H9 (cell line): ENCODE results near the gene FLNA. TPM values are rescaled to one million over a fixed set of nuclear protein-coding genes. Genes with fewer than 3 reads are reported as not detected.
"Not testable (repeated sequence)": the region's sequence is repeated elsewhere in the genome, so short reads cannot be mapped to it uniquely, and the experiment has no call there.

ENCODE experiments used
- DNase-seq: peaks from one replicate; pipeline ENCODE4 v3.0.0-alpha.2; 2017
- H2AFZ ChIP-seq: one replicate; pipeline ENCODE4 v1.6.1; 2013; ENCODE audit warnings: mild to moderate bottlenecking, low read length, control low read depth, moderate library complexity
- H2AK5ac ChIP-seq: 2 replicates; pipeline ENCODE4 v1.6.1; 2013; ENCODE audit warnings: low read length, control low read depth, mixed read lengths; ENCODE audit not compliant: insufficient read length
- H2BK120ac ChIP-seq: one replicate; pipeline ENCODE4 v1.6.1; 2013; ENCODE audit warnings: low read depth, mild to moderate bottlenecking, low read length, control low read depth, inconsistent platforms; ENCODE audit not compliant: poor library complexity, severe bottlenecking
- H2BK12ac ChIP-seq: 2 replicates; pipeline ENCODE4 v1.6.1; 2013; ENCODE audit warnings: low read length, control low read depth, mixed read lengths, low read depth; ENCODE audit not compliant: insufficient read length
- H2BK15ac ChIP-seq: 2 replicates; pipeline ENCODE4 v1.6.1; 2013; ENCODE audit warnings: low read depth, low read length, control low read depth
- H2BK20ac ChIP-seq: one replicate; pipeline ENCODE4 v1.6.1; 2013; ENCODE audit warnings: low read depth, mild to moderate bottlenecking, low read length, control low read depth, inconsistent platforms; ENCODE audit not compliant: poor library complexity, severe bottlenecking
- H2BK5ac ChIP-seq: 2 replicates; pipeline ENCODE4 v1.6.1; 2013; ENCODE audit warnings: low read length, control low read depth, mixed read lengths; ENCODE audit not compliant: insufficient read length
- H3K14ac ChIP-seq: 2 replicates; pipeline ENCODE4 v1.6.1; 2013; ENCODE audit warnings: low read length, control low read depth; ENCODE audit not compliant: insufficient read depth
- H3K18ac ChIP-seq: 2 replicates; pipeline ENCODE4 v1.6.1; 2013; ENCODE audit warnings: low read depth, mild to moderate bottlenecking, mixed read lengths, low read length, control low read depth; ENCODE audit not compliant: insufficient read length
- H3K23ac ChIP-seq: 2 replicates; pipeline ENCODE4 v1.6.1; 2013; ENCODE audit warnings: low read length, control low read depth, mixed read lengths, low read depth; ENCODE audit not compliant: insufficient read length
- H3K23me2 ChIP-seq: 2 replicates; pipeline ENCODE4 v1.6.1; 2013; ENCODE audit warnings: low read depth, mild to moderate bottlenecking, mixed read lengths, low read length, control low read depth; ENCODE audit not compliant: insufficient read length, poor library complexity, severe bottlenecking
- H3K27ac ChIP-seq: 2 replicates; pipeline ENCODE4 v1.5.1; 2013; ENCODE audit warnings: low read length, control low read depth, mixed read lengths, low read depth; ENCODE audit not compliant: insufficient read length
- H3K27me3 ChIP-seq: 2 replicates; pipeline ENCODE4 v1.6.1; 2013; ENCODE audit warnings: low read length, control low read depth, inconsistent platforms; ENCODE audit not compliant: insufficient read depth
- H3K4ac ChIP-seq: 2 replicates; pipeline ENCODE4 v1.6.1; 2013; ENCODE audit warnings: low read depth, mild to moderate bottlenecking, control low read depth, inconsistent platforms, low read length, moderate library complexity
- H3K4me1 ChIP-seq: 2 replicates; pipeline ENCODE4 v1.6.1; 2013; ENCODE audit warnings: low read length, control low read depth, inconsistent platforms; ENCODE audit not compliant: insufficient read depth
- H3K4me2 ChIP-seq: 2 replicates; pipeline ENCODE4 v1.6.1; 2013; ENCODE audit warnings: low read length, control low read depth, mixed read lengths; ENCODE audit not compliant: insufficient read length, insufficient read depth
- H3K56ac ChIP-seq: 2 replicates; pipeline ENCODE4 v1.6.1; 2013; ENCODE audit warnings: low read depth, mild to moderate bottlenecking, mixed read lengths, low read length, control low read depth; ENCODE audit not compliant: insufficient read length
- H3K79me1 ChIP-seq: 2 replicates; pipeline ENCODE4 v1.6.1; 2013; ENCODE audit warnings: low read depth, mild to moderate bottlenecking, moderate library complexity, low read length, control low read depth, inconsistent platforms; ENCODE audit not compliant: insufficient read depth, poor library complexity, severe bottlenecking
- H3K79me2 ChIP-seq: 2 replicates; pipeline ENCODE4 v1.6.1; 2013; ENCODE audit warnings: low read length, control low read depth, inconsistent platforms; ENCODE audit not compliant: insufficient read depth
- H3K9ac ChIP-seq: 2 replicates; pipeline ENCODE4 v1.6.1; 2013; ENCODE audit warnings: low read length, control low read depth, mixed read lengths; ENCODE audit not compliant: insufficient read length; ENCODE audit errors: extremely low read depth
- H3K9me3 ChIP-seq: one replicate; pipeline ENCODE4 v1.6.1; 2013; ENCODE audit warnings: low read depth, low read length, inconsistent platforms; ENCODE audit not compliant: control insufficient read depth
- H3T11ph ChIP-seq: one replicate; pipeline ENCODE4 v1.6.1; 2013; ENCODE audit warnings: mild to moderate bottlenecking, low read length, control low read depth, inconsistent platforms
- H4K20me1 ChIP-seq: one replicate; pipeline ENCODE4 v1.6.1; 2013; ENCODE audit not compliant: control insufficient read depth, insufficient read length, insufficient read depth
- H4K5ac ChIP-seq: 2 replicates; pipeline ENCODE4 v1.6.1; 2013; ENCODE audit warnings: low read depth, mild to moderate bottlenecking, mixed read lengths, low read length, control low read depth; ENCODE audit not compliant: insufficient read length
- H4K8ac ChIP-seq: replicated peaks from 2 replicates; pipeline ENCODE4 v1.6.1; 2013; ENCODE audit warnings: low read length, control low read depth, mixed read lengths, low read depth; ENCODE audit not compliant: insufficient read length
- H4K91ac ChIP-seq: 2 replicates; pipeline ENCODE4 v1.6.1; 2013; ENCODE audit warnings: low read depth, mild to moderate bottlenecking, moderate library complexity, mixed read lengths, low read length, control low read depth; ENCODE audit not compliant: insufficient read length
- H3K27ac Mint-ChIP-seq, 3 experiments: 2 replicates in 2 of 3; 3 replicates in 1 of 3; pipeline ENCODE4 v1.8.0; 2020 to 2021; ENCODE audit warnings: mixed read lengths in 3 of 3, mild to moderate bottlenecking in 1 of 3, moderate library complexity in 1 of 3
- H3K27me3 Mint-ChIP-seq: 2 replicates; pipeline ENCODE4 v1.8.0; 2021; ENCODE audit warnings: low read depth, mild to moderate bottlenecking, moderate library complexity, mixed read lengths
- H3K36me3 Mint-ChIP-seq, 3 experiments: 2 replicates in 2 of 3; 3 replicates in 1 of 3; pipeline ENCODE4 v1.8.0; 2020 to 2021; ENCODE audit warnings: low read depth in 3 of 3, mixed read lengths in 3 of 3; ENCODE audit not compliant: insufficient read depth in 1 of 3
- H3K4me1 Mint-ChIP-seq, 2 experiments: 2 replicates each; pipeline ENCODE4 v1.8.0; 2020; ENCODE audit warnings: mixed read lengths in 2 of 2
- H3K4me3 Mint-ChIP-seq, 2 experiments: 2 replicates in 1 of 2; 3 replicates in 1 of 2; pipeline ENCODE4 v1.8.0; 2020 to 2021; ENCODE audit warnings: mild to moderate bottlenecking in 2 of 2, mixed read lengths in 2 of 2, moderate library complexity in 1 of 2
- H3K9me3 Mint-ChIP-seq, 2 experiments: 2 replicates in 1 of 2; 3 replicates in 1 of 2; pipeline ENCODE4 v1.8.0; 2020; ENCODE audit warnings: mild to moderate bottlenecking in 2 of 2, mixed read lengths in 2 of 2, moderate library complexity in 1 of 2
- WGBS: extraction: QIAGEN DNeasy Blood & Tissue Kit; methylation state at CpG from one replicate; pipeline ENCODE4 v1.1.7; 2013; ENCODE audit warnings: missing lambda C conversion rate, low lambda C conversion rate, mixed read lengths; ENCODE audit not compliant: insufficient read length; ENCODE audit errors: extremely low coverage; 5-methylcytosine and 5-hydroxymethylcytosine counted together
- total RNA-seq: library from RNA; stranded (reverse); gene quantifications from 2 replicates; pipeline ENCODE4 v1.2.1, GENCODE V29; 2021

The FLNA gene
- total RNA-seq, 1 experiment from 2014 or later: 957 TPM

GRCh38 chrX:154389812-154390747 lies 15.6 kb upstream of the FLNA start:
- not testable (repeated sequence) for H3K14ac ChIP-seq, H4K91ac ChIP-seq, H3K27me3 ChIP-seq, H3K4me2 ChIP-seq, H3K27ac Mint-ChIP-seq, H3K4me1 ChIP-seq, H3K4ac ChIP-seq, H2BK20ac ChIP-seq, H3K27me3 Mint-ChIP-seq, H2AK5ac ChIP-seq, H3K18ac ChIP-seq, H3K23me2 ChIP-seq, H3K9me3 Mint-ChIP-seq, H3K27ac ChIP-seq, H3K79me2 ChIP-seq, H4K20me1 ChIP-seq, H3K9ac ChIP-seq, H3T11ph ChIP-seq, H2BK12ac ChIP-seq, H4K5ac ChIP-seq, H3K9me3 ChIP-seq, H2BK5ac ChIP-seq, H2BK120ac ChIP-seq, H4K8ac ChIP-seq, H2BK15ac ChIP-seq, H3K56ac ChIP-seq, H3K4me1 Mint-ChIP-seq, H3K79me1 ChIP-seq, H2AFZ ChIP-seq, H3K23ac ChIP-seq, H3K4me3 Mint-ChIP-seq, H3K36me3 Mint-ChIP-seq, DNase-seq
- WGBS: no CpG with 5 or more reads among the region's 121 CpGs

DNA sequence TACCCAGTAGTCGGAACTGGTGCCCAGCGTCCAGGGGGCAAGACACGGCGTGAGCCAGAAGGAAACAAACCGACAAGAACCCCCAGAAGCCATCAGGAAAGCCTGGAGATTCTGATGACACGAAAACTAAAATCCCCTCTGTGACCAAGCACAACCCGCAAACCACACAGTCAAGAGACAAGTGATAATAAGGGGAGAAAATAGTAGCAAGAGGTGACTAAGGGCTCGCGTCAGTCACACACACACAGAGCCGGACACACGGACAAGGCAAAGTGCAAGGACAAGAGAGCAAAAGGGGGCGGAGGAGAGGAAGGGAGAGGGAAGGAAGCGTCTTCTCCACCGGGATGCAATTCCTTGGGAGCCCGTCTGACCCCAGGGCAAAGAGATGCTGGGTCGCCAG lies 14.2 kb upstream of the FLNA start:
- H3T11ph ChIP-seq, H3K4me1 Mint-ChIP-seq, H3K56ac ChIP-seq, H2BK12ac ChIP-seq, H4K20me1 ChIP-seq, H3K27me3 ChIP-seq, H3K36me3 Mint-ChIP-seq, H3K9me3 ChIP-seq, H2BK5ac ChIP-seq, H3K23ac ChIP-seq, H2BK20ac ChIP-seq, H4K91ac ChIP-seq, H4K8ac ChIP-seq, H2AFZ ChIP-seq, H3K27me3 Mint-ChIP-seq, H2BK120ac ChIP-seq, H3K27ac Mint-ChIP-seq, H3K23me2 ChIP-seq, H3K79me2 ChIP-seq, H3K9ac ChIP-seq, DNase-seq, H2BK15ac ChIP-seq, H3K9me3 Mint-ChIP-seq, H3K14ac ChIP-seq, H3K18ac ChIP-seq, H2AK5ac ChIP-seq, H3K4ac ChIP-seq, H4K5ac ChIP-seq, H3K4me1 ChIP-seq, H3K4me2 ChIP-seq, H3K27ac ChIP-seq, H3K79me1 ChIP-seq, H3K4me3 Mint-ChIP-seq: not testable (repeated sequence)
- WGBS: no CpG with 5 or more reads among the region's 16 CpGs
